Omental fat pad (tissue), 4 donors: ENCODE measurements around the gene SECISBP2L. TPM values are rescaled to one million over a fixed set of nuclear protein-coding genes. Genes with fewer than 3 reads are reported as not detected.

Source experiments
- ATAC-seq: fragments of 150-250 bp; one replicate; pipeline ENCODE4 v1.9.1; 2016; ENCODE audit warnings: mild to moderate bottlenecking, moderate library complexity; ENCODE audit not compliant: low FRiP score
- DNase-seq: peaks from one replicate; pipeline ENCODE4 v3.0.0-alpha.2; 2019; ENCODE audit warnings: low spot score
- CTCF ChIP-seq, 3 donors: fragments of 450-650 bp; IDR thresholded peaks; one replicate each; pipeline ENCODE4 v1.5.1; 2016 to 2017; ENCODE audit warnings: antibody characterized with exemption in 3 of 3, mild to moderate bottlenecking in 3 of 3, moderate library complexity in 2 of 3
- small RNA-seq: library from RNA; depleted of rRNA; stranded (forward); fragments of <200 nt; gene quantifications from one replicate; pipeline ENCODE3, GENCODE V24; 2016
- total RNA-seq, 4 donors: library from RNA; depleted of rRNA; stranded (reverse); fragments of >200 nt; gene quantifications; one replicate each; pipeline ENCODE4 v1.1.0, GENCODE V29; 2016

Gene SECISBP2L
- total RNA-seq, 4 donors from 2014 or later, result 31.0 to 56.7 (median 50.0) TPM

- no peak for DNase-seq
- no peak for TF ChIP-seq CTCF (IDR thresholded peaks at IDR 0.05)
- no peak for ATAC-seq
Measured at GRCh38 chr15:48939648-48940047, 106.6 kb downstream of the SECISBP2L start.

Small RNA genes within 50 kb of the gene (small RNA-seq; reads per million reads assigned to genes)
- gene RF00019, result not detected

Other genes starting within 250 kb of the SECISBP2L start
- gene CEP152, start 235.4 kb downstream of the SECISBP2L start, total RNA-seq, result 10 to 100 TPM in 1 of 4 donors, 1 to 10 TPM in 3; 2.6 to 10.4 (median 5.1) TPM
- 100 to 1,000 TPM; 152 to 235 (median 216) TPM for gene EID1, start 168.3 kb downstream of the SECISBP2L start, total RNA-seq
- 1 to 10 TPM in 2 of 4 donors, under 1 TPM in 1, not detected in 1; 0.48 to 2.2 (median 1.2) TPM for gene SHC4, start 82.5 kb downstream of the SECISBP2L start, total RNA-seq
- gene COPS2, start 109.2 kb upstream of the SECISBP2L start, total RNA-seq, result 10 to 100 TPM; 58.8 to 70.5 (median 60.4) TPM
- 10 to 100 TPM; 18.6 to 35.5 (median 32.5) TPM for gene GALK2, start 123.8 kb upstream of the SECISBP2L start, total RNA-seq